Naive thymus-derived CD8-positive, alpha-beta T cell (primary cell): ENCODE data around the gene TAF7. TPM values are rescaled to one million over a fixed set of nuclear protein-coding genes. Genes with fewer than 3 reads are reported as not detected.

Experiments
- ATAC-seq, 2 donors: fragments of 150-1000 bp; cut with Tn5 transposase in 1 of 2; sonication (Bioruptor Pico), chemical (Tn5 transposase) in 1 of 2; 1 replicate in 1 of 2; 2 replicates in 1 of 2; pipeline ENCODE4 v1.10.0; 2021; ENCODE audit warnings: mild to moderate bottlenecking in 2 of 2, moderate library complexity in 2 of 2
- POLR2A ChIA-PET: fragments of 350-600 bp; sonication (Branson Sonifier 250); formaldehyde crosslinking; loops from one replicate; lab custom pipeline; 2021; ENCODE audit warnings: antibody characterized with exemption; lab: Charles Lee
- DNase-seq, 10 donors: peaks; one replicate each; pipeline versions ENCODE4 v3.0.0 to v3.0.0-alpha.2; 2020 to 2022
- H3K27ac Mint-ChIP-seq, 10 donors: one replicate each; pipeline ENCODE4 v1.8.0; 2020 to 2022; ENCODE audit warnings: mild to moderate bottlenecking in 10 of 10, mixed read lengths in 10 of 10, moderate library complexity in 4 of 10, inconsistent platforms in 1 of 10
- H3K27me3 Mint-ChIP-seq, 5 donors: one replicate each; pipeline ENCODE4 v1.8.0; 2021 to 2022; ENCODE audit warnings: mixed read lengths in 5 of 5
- H3K36me3 Mint-ChIP-seq, 3 donors: one replicate each; pipeline ENCODE4 v1.8.0; 2020 to 2022; ENCODE audit warnings: mixed read lengths in 3 of 3, mild to moderate bottlenecking in 2 of 3, inconsistent platforms in 1 of 3
- H3K4me1 Mint-ChIP-seq, 4 donors: one replicate each; pipeline ENCODE4 v1.8.0; 2021 to 2022; ENCODE audit warnings: mixed read lengths in 4 of 4
- H3K4me3 Mint-ChIP-seq, 10 donors: one replicate each; pipeline ENCODE4 v1.8.0; 2020 to 2022; ENCODE audit warnings: mild to moderate bottlenecking in 10 of 10, mixed read lengths in 10 of 10, moderate library complexity in 6 of 10, inconsistent platforms in 1 of 10
- H3K9me3 Mint-ChIP-seq, 9 donors: one replicate each; pipeline ENCODE4 v1.8.0; 2020 to 2022; ENCODE audit warnings: mixed read lengths in 9 of 9, mild to moderate bottlenecking in 3 of 9, inconsistent platforms in 1 of 9, moderate library complexity in 1 of 9
- polyA plus RNA-seq, 3 donors: library from polyadenylated mRNA; unstranded; fragments of 300-500 nt; fragmentation: Illumina TruSeq; gene quantifications; one replicate each; pipeline ENCODE4 v1.2.3, GENCODE V29; 2021
- total RNA-seq, 8 experiments: library from RNA in 2 of 8; stranded (reverse) in 2 of 8; gene quantifications; one replicate each; pipeline ENCODE4 v1.2.3 and lab custom pipeline; 2021 to 2026

Gene TAF7, protein sequence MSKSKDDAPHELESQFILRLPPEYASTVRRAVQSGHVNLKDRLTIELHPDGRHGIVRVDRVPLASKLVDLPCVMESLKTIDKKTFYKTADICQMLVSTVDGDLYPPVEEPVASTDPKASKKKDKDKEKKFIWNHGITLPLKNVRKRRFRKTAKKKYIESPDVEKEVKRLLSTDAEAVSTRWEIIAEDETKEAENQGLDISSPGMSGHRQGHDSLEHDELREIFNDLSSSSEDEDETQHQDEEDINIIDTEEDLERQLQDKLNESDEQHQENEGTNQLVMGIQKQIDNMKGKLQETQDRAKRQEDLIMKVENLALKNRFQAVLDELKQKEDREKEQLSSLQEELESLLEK
- total RNA-seq (100 to 1,000 TPM; 139 to 141 TPM), polyA plus RNA-seq (100 to 1,000 TPM; 206 to 230 (median 230) TPM), total RNA-seq (lab: John Stamatoyannopoulos, UW) (166 to 235 (median 204) reads per million in 6 experiments)

DNA sequence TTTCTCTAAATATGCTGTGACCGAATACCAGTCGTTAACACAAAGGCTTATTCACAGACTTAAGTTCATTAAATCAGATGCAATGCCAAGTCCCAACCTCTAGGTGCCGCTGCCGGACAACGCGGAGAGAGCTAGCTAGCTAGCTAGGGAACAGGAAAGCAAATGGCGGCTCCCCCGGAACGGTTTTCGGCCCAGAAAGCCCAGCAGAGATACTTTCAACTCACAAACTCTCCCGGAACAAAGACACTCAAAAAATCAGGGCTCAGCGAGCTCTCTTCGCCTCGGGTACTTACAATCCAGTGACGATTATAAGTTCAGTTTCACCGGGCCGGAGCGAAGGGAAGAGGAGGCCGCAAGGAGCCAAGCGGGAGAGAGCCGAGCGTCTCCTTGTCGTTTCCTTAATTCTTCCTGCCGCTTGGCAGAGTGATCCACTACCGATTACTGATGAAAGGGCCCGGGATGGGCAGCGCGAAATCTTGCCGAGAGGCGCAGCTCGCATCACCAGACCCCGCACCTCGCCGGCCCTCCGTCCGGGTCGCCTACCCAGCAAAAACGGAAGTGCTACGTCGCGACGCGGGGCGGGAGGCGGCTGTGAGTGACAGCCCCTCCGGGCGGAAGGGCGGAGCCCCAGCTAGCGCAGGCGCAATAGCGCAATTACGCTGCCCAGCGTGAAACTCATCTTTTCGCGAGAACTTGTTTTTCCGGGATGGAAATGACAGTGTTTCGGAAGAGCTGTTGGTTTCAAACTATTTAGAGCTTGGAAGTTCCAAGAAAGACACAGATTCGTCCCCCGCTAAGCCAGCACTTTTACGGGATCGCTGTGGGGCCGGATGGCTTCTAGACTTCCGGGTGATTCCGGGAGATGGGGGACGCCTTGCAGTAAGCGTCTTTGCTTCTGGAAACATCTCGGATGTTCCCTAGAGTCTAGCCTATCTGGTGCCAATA lies at the start of gene TAF7:
Gene TAF7 (minus strand): TSS at position 560 of the 945 bp plus-strand sequence. CDS start 740 bp downstream, outside the sequence.
- H3K27me3 Mint-ChIP-seq = peaks cover 0 to 4% (median 1%) of the 10 kb centered on the region in 5 donors
- peak within 1 kb of the TSS; percentile 92 to 100 (median 98) for H3K4me3 Mint-ChIP-seq
- peaks cover 20 to 31% (median 28%) of the 10 kb centered on the region in 4 donors for H3K4me1 Mint-ChIP-seq
- H3K36me3 Mint-ChIP-seq = peaks cover 28 to 71% (median 35%) of the 10 kb centered on the region in 3 donors
- DNase-seq (peak; percentile 86 to 96 (median 90)), ATAC-seq (peak; percentile 88 to 89)
- H3K27ac Mint-ChIP-seq = peak within 1 kb of the TSS; percentile 97 to 100 (median 99)
- POLR2A ChIA-PET = interaction anchor here (0.6 to 1.9 kb wide), 18 partner anchors 8 to 773 kb away, joined by 3 to 13 read pairs (median 5); partner anchors contain the start of genes DIAPH1, EIF4EBP3, HDAC3 and IK
- H3K9me3 Mint-ChIP-seq = peaks cover 4 to 81% (median 48%) of the 10 kb centered on the region in 9 donors

DNA sequence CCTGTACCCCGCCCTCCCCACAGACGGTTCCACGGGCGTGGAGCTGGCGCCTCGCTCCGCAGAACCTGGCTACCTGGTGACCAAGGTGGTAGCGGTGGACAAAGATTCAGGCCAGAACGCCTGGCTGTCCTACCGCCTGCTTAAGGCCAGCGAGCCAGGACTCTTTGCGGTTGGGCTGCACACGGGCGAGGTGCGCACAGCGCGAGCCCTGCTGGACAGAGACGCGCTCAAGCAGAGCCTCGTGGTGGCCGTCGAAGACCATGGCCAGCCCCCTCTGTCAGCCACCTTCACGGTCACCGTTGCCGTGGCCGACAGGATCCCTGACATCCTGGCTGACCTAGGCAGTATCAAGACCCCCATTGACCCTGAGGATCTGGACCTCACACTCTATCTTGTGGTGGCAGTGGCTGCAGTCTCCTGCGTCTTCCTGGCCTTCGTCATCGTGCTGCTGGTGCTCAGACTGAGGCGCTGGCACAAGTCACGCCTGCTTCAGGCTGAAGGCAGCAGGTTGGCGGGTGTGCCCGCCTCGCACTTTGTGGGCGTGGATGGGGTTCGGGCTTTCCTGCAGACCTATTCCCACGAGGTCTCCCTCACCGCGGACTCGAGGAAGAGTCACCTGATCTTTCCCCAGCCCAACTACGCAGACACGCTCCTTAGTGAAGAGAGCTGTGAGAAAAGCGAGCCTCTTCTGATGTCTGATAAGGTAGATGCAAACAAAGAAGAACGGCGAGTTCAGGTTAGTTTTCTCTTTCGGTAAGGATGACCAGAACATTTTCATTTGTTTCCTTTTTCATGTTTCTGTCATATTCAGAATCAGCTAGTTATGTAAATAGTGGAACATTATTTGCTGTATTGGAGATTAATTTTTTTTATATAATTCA lies 45.7 kb upstream of the TAF7 start:
- Mint-ChIP-seq H3K27ac (peak overlapping the region in 1 of 10 donors; percentile 40), H3K9me3 (peaks cover 0 to 89% (median 35%) of the 10 kb centered on the region in 9 donors), H3K36me3 (peaks cover 22 to 54% (median 43%) of the 10 kb centered on the region in 3 donors), H3K4me3 (no peak overlapping the region), H3K4me1 (peaks cover 2 to 7% (median 4%) of the 10 kb centered on the region in 4 donors), H3K27me3 (peaks cover 61 to 95% (median 74%) of the 10 kb centered on the region in 5 donors)
- POLR2A ChIA-PET = no interaction called here
- ATAC-seq (no peak), DNase-seq (no peak)

DNA sequence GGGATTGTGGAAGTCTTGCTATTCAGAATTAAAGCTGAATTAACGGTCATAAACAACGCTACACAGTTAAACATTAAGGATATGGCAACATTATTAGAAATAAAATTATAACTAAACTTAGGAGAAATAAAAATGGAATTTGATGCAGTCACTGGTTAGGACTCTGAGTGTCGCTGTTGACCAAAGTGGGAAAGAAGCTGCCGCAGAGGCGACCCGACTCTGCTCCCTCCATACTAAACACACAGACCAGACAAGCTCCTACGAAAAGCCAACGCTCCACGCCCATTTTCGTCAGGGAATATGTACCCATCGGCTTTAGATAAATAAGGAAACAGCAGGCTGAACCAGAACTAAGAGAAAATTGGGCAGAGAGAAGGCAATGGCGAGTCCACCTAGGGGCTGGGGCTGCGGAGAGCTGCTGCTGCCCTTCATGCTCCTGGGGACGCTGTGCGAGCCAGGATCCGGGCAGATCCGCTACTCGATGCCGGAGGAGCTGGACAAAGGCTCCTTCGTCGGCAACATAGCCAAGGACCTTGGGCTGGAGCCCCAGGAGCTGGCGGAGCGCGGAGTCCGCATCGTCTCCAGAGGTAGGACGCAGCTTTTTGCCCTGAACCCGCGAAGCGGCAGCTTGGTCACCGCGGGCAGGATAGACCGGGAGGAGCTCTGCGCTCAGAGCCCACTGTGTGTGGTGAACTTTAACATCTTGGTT lies 43.5 kb upstream of the TAF7 start, which contains the start of gene PCDHGA5:
Gene PCDHGA5 (plus strand): TSS at position 211 of the 709 bp plus-strand sequence. CDS start 169 bp downstream, at position 380.
- ATAC-seq = no peak
- Mint-ChIP-seq H3K9me3 (peaks cover 0 to 89% (median 44%) of the 10 kb centered on the region in 9 donors), H3K27me3 (peaks cover 64 to 95% (median 74%) of the 10 kb centered on the region in 5 donors), H3K36me3 (peaks cover 27 to 58% (median 43%) of the 10 kb centered on the region in 3 donors), H3K4me3 (peak within 1 kb of the TSS in 2 of 10 donors; percentile 8 to 33), H3K4me1 (peaks cover 0 to 6% (median 2%) of the 10 kb centered on the region in 4 donors), H3K27ac (peak within 1 kb of the TSS in 1 of 10 donors; percentile 5)
- POLR2A ChIA-PET = no interaction called here
- no peak for DNase-seq

DNA sequence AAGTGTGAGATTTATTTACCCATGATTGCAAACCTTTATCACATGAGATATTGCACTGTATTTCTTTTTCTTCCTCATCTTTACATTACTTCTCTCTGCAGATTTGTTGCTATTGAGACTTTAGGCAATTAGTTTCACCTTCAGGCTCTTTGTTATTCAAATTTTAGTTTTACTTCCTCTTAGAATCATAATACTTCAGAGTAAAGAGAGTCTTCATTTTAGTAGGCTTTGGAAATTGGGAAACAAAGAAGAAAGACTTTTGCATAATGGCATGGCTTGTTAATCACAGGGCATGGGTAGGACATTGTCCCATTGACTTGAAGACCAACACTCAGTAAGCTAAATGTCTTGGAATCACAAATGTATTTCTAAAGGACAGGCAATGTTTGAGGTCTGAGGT lies 42.1 kb upstream of the TAF7 start:
- H3K27ac Mint-ChIP-seq = no peak overlapping the region
- H3K9me3 Mint-ChIP-seq = peaks cover 0 to 93% (median 51%) of the 10 kb centered on the region in 9 donors
- H3K27me3 Mint-ChIP-seq = peaks cover 59 to 95% (median 74%) of the 10 kb centered on the region in 5 donors
- POLR2A ChIA-PET = no interaction called here
- no peak for ATAC-seq
- H3K36me3 Mint-ChIP-seq = peaks cover 29 to 67% (median 42%) of the 10 kb centered on the region in 3 donors
- no peak for DNase-seq
- peaks cover 0 to 6% (median 2%) of the 10 kb centered on the region in 4 donors for H3K4me1 Mint-ChIP-seq
- H3K4me3 Mint-ChIP-seq = no peak overlapping the region

DNA sequence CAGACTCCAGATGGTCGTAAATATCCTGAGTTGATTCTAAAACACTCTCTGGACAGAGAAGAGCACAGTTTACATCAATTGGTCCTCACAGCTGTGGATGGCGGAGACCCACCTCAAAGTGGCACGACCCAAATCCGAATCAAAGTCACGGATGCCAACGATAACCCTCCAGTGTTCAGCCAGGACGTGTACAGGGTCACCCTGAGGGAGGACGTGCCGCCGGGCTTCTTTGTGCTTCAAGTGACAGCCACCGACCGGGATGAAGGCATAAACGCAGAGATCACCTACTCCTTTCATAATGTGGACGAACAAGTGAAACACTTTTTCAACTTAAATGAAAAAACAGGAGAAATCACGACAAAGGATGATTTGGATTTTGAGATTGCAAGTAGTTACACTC lies 40.1 kb upstream of the TAF7 start:
- Mint-ChIP-seq H3K27me3 (peaks cover 58 to 98% (median 78%) of the 10 kb centered on the region in 5 donors), H3K36me3 (peaks cover 29 to 72% (median 42%) of the 10 kb centered on the region in 3 donors), H3K4me3 (peak overlapping the region in 4 of 10 donors; percentile 6 to 42 (median 27)), H3K9me3 (peaks cover 0 to 90% (median 59%) of the 10 kb centered on the region in 9 donors), H3K4me1 (peaks cover 0 to 6% (median 2%) of the 10 kb centered on the region in 4 donors), H3K27ac (peak overlapping the region in 1 of 10 donors; percentile 9)
- POLR2A ChIA-PET = no interaction called here
- no peak for ATAC-seq
- DNase-seq = no peak

DNA sequence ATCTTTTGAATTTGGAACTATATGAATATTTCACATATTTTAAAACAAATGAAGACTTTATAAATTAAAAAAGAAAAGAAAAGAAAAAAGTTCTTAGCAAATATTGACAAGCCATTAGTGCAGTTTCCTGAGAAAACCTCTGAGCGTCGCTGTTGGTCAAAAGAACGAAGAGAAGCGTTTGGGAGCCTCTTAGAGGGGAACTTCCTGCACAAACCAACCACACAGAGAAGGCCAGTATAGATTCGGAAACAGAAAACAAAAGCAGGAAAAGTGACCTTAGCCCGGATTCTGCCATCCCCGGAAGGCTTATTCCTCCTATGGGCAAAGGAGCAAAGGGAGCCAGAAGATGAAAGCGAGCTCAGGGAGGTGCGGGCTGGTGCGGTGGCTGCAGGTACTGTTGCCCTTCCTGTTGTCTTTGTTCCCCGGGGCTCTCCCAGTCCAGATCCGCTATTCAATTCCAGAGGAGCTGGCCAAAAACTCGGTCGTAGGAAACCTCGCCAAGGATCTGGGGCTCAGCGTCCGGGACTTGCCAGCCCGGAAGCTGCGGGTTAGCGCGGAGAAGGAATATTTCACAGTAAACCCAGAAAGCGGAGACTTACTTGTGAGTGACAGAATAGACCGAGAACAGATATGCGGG lies 39.3 kb upstream of the TAF7 start, which contains the start of gene PCDHGB2:
Gene PCDHGB2 (plus strand): TSS at position 205 of the 637 bp plus-strand sequence. CDS start 142 bp downstream, at position 347.
- ATAC-seq = peak; percentile 39 to 53
- peaks cover 0 to 89% (median 56%) of the 10 kb centered on the region in 9 donors for H3K9me3 Mint-ChIP-seq
- POLR2A ChIA-PET = no interaction called here
- H3K4me1 Mint-ChIP-seq = peaks cover 0 to 6% (median 2%) of the 10 kb centered on the region in 4 donors
- H3K27ac Mint-ChIP-seq = peak within 1 kb of the TSS in 4 of 10 donors; percentile 48 to 76 (median 62)
- H3K36me3 Mint-ChIP-seq = peaks cover 24 to 71% (median 35%) of the 10 kb centered on the region in 3 donors
- peak in 4 of 10 donors; percentile 9 to 25 (median 19) for DNase-seq
- peaks cover 51 to 98% (median 74%) of the 10 kb centered on the region in 5 donors for H3K27me3 Mint-ChIP-seq
- H3K4me3 Mint-ChIP-seq = peak within 1 kb of the TSS; percentile 70 to 89 (median 84)

DNA sequence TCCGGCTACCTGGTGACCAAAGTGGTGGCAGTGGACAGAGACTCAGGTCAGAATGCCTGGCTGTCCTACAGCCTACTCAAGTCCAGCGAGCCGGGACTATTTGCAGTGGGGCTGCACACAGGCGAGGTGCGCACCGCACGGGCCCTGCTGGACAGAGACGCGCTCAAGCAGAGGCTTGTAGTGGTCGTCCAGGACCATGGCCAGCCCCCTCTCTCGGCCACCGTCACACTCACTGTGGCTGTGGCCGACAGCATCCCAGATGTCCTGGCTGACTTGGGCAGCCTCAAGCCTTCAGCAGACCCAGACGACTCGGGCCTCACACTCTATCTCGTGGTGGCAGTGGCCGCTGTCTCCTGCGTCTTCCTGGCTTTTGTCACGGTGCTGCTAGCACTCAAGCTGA lies 36.4 kb upstream of the TAF7 start:
- DNase-seq (no peak), ATAC-seq (no peak)
- Mint-ChIP-seq H3K9me3 (peaks cover 0 to 85% (median 56%) of the 10 kb centered on the region in 9 donors), H3K4me1 (peaks cover 0 to 6% (median 2%) of the 10 kb centered on the region in 4 donors), H3K27me3 (peaks cover 44 to 97% (median 70%) of the 10 kb centered on the region in 5 donors), H3K36me3 (peaks cover 19 to 64% (median 21%) of the 10 kb centered on the region in 3 donors), H3K4me3 (no peak overlapping the region), H3K27ac (no peak overlapping the region)
- POLR2A ChIA-PET = no interaction called here

DNA sequence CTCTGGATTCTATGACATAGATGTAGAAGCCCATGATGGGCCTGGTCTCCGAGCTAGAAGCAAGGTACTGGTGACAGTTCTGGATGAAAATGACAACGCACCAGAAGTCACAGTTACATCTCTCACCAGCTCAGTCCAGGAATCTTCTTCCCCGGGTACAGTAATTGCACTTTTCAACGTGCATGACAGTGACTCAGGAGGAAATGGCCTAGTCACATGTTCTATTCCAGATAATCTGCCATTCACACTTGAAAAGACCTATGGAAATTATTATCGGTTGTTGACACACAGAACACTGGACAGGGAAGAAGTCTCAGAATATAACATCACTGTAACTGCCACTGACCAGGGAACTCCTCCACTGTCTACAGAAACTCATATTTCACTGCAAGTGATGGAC lies 35.5 kb upstream of the TAF7 start:
- Mint-ChIP-seq H3K36me3 (peaks cover 17 to 60% (median 22%) of the 10 kb centered on the region in 3 donors), H3K27me3 (peaks cover 41 to 99% (median 72%) of the 10 kb centered on the region in 5 donors), H3K4me1 (peaks cover 0 to 6% (median 2%) of the 10 kb centered on the region in 4 donors), H3K4me3 (no peak overlapping the region), H3K9me3 (peaks cover 0 to 81% (median 52%) of the 10 kb centered on the region in 9 donors), H3K27ac (no peak overlapping the region)
- no peak for DNase-seq
- POLR2A ChIA-PET = no interaction called here
- no peak for ATAC-seq

DNA sequence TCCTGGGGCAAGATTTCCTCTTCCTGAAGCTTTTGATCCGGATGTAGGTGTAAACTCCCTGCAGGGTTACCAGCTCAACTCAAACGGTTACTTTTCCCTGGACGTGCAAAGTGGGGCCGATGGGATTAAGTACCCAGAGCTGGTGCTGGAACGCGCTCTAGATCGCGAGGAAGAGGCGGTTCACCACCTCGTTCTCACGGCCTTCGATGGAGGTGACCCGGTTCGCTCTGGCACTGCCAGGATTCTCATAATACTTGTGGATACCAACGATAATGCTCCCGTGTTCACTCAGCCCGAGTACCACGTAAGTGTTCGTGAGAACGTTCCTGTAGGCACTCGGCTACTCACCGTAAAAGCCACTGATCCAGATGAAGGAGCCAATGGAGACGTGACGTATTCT lies 35.1 kb upstream of the TAF7 start:
- POLR2A ChIA-PET = no interaction called here
- Mint-ChIP-seq H3K4me3 (no peak overlapping the region), H3K9me3 (peaks cover 0 to 81% (median 49%) of the 10 kb centered on the region in 9 donors)

DNA sequence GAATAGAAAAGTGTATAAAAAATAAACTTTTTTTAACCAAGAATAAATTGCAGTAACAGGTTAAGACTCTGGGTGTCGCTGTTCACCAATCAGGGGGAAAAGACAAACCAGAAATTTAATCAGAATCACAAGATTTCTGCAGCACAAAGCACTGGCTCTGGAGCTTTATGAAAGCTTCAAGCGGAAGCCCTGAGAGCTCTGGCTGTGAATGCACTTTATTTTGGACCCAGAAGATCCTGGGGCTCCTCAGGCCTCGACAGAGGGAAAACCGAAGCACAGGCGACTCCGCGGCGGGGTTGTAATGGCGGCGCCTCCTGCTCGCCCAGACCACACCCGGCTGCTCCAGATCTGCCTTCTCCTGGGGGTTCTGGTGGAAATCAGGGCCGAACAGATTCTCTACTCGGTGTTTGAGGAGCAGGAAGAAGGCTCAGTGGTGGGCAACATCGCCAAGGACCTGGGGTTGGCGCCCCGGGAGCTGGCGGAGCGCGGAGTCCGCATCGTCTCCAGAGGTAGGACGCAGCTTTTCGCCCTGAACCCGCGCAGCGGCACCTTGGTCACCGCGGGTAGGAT lies 34.4 kb upstream of the TAF7 start, which contains the start of gene PCDHGA4:
Gene PCDHGA4 (plus strand): TSS at position 122 of the 570 bp plus-strand sequence. CDS start 87 bp downstream, at position 209.
- H3K4me3 Mint-ChIP-seq = peak within 1 kb of the TSS in 8 of 10 donors; percentile 6 to 58 (median 30)
- H3K27ac Mint-ChIP-seq = no peak within 1 kb of the TSS
- POLR2A ChIA-PET = no interaction called here

More for the DNA sequence above, 35.1 kb upstream of the TAF7 start:
- Mint-ChIP-seq H3K4me1 (peaks cover 0 to 6% (median 2%) of the 10 kb centered on the region in 4 donors), H3K36me3 (peaks cover 14 to 55% (median 23%) of the 10 kb centered on the region in 3 donors), H3K27ac (no peak overlapping the region), H3K27me3 (peaks cover 39 to 99% (median 72%) of the 10 kb centered on the region in 5 donors)
- no peak for ATAC-seq
- no peak for DNase-seq

More for the DNA sequence above, 34.4 kb upstream of the TAF7 start, which contains the start of gene PCDHGA4:
- peaks cover 16 to 54% (median 21%) of the 10 kb centered on the region in 3 donors for H3K36me3 Mint-ChIP-seq
- ATAC-seq (peak in 1 of 2 donors; percentile 27), DNase-seq (no peak)
- H3K9me3 Mint-ChIP-seq = peaks cover 6 to 81% (median 49%) of the 10 kb centered on the region in 9 donors
- H3K4me1 Mint-ChIP-seq = peaks cover 0 to 5% (median 2%) of the 10 kb centered on the region in 4 donors
- peaks cover 39 to 99% (median 72%) of the 10 kb centered on the region in 5 donors for H3K27me3 Mint-ChIP-seq
